Osteocyte (in vitro differentiated cells): Measurements from ENCODE around the gene RAD51B. TPM values are rescaled to one million over a fixed set of nuclear protein-coding genes. Genes with fewer than 3 reads are reported as not detected.

Experiments
- DNase-seq: peaks from one replicate; pipeline ENCODE4 v3.0.0; 2021; ENCODE audit warnings: mixed read lengths; ENCODE audit not compliant: unreplicated experiment; ENCODE audit errors: extremely low spot score
- H3K27ac Mint-ChIP-seq: one replicate; pipeline ENCODE4 v1.8.0; 2021; ENCODE audit warnings: mild to moderate bottlenecking, mixed read lengths; ENCODE audit not compliant: unreplicated experiment
- H3K27me3 Mint-ChIP-seq: one replicate; pipeline ENCODE4 v1.8.0; 2021; ENCODE audit warnings: mixed read lengths; ENCODE audit not compliant: unreplicated experiment
- H3K36me3 Mint-ChIP-seq: one replicate; pipeline ENCODE4 v1.8.0; 2021; ENCODE audit warnings: mixed read lengths; ENCODE audit not compliant: unreplicated experiment
- H3K4me1 Mint-ChIP-seq: one replicate; pipeline ENCODE4 v1.8.0; 2021; ENCODE audit warnings: mixed read lengths; ENCODE audit not compliant: unreplicated experiment
- H3K4me3 Mint-ChIP-seq: one replicate; pipeline ENCODE4 v1.8.0; 2021; ENCODE audit warnings: mild to moderate bottlenecking, moderate library complexity, mixed read lengths; ENCODE audit not compliant: unreplicated experiment
- H3K9me3 Mint-ChIP-seq: one replicate; pipeline ENCODE4 v1.8.0; 2021; ENCODE audit warnings: mixed read lengths; ENCODE audit not compliant: unreplicated experiment
- total RNA-seq: library from RNA; stranded (reverse); gene quantifications from 2 replicates; pipeline ENCODE4 v1.2.1, GENCODE V29; 2021
- TF ChIP-seq, protein P1 (sequence below): fragments of 200-600 bp; sonication (generic); IDR thresholded peaks from 2 replicates; pipeline ENCODE4 v1.5.0; 2021; ENCODE audit warnings: antibody characterized with exemption, mild to moderate bottlenecking, moderate library complexity

The RAD51B gene
- total RNA-seq, 1 donor from 2014 or later = 12.7 TPM

DNA sequence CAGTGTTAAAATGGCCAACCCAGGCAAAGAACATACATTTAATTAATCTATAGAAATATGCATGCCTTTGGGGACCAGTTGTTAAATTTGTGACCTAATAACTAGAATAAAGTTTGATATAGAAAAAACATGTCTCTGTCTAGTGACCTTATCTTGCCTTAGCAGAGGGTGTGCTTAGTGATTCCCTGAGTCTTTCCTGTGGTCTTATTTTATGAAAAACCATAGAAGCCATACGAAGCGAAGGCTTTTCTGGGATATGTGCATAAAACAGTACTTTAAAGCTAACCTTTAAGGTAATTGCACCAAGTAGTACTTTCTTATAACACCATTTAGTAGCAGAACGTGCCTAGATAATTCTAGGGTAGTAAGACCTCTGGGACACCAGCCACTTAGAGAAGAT lies 593.9 kb downstream of the RAD51B start:
- peaks cover 16% of the 10 kb centered on the region for H3K4me1 Mint-ChIP-seq
- DNase-seq = no peak
- H3K27me3 Mint-ChIP-seq = no peaks in the 10 kb centered on the region
- H3K36me3 Mint-ChIP-seq = no peaks in the 10 kb centered on the region
- TF ChIP-seq, protein P1, sequence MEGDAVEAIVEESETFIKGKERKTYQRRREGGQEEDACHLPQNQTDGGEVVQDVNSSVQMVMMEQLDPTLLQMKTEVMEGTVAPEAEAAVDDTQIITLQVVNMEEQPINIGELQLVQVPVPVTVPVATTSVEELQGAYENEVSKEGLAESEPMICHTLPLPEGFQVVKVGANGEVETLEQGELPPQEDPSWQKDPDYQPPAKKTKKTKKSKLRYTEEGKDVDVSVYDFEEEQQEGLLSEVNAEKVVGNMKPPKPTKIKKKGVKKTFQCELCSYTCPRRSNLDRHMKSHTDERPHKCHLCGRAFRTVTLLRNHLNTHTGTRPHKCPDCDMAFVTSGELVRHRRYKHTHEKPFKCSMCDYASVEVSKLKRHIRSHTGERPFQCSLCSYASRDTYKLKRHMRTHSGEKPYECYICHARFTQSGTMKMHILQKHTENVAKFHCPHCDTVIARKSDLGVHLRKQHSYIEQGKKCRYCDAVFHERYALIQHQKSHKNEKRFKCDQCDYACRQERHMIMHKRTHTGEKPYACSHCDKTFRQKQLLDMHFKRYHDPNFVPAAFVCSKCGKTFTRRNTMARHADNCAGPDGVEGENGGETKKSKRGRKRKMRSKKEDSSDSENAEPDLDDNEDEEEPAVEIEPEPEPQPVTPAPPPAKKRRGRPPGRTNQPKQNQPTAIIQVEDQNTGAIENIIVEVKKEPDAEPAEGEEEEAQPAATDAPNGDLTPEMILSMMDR = no peak
- no peak overlapping the region for H3K4me3 Mint-ChIP-seq
- no peak overlapping the region for H3K27ac Mint-ChIP-seq
- H3K9me3 Mint-ChIP-seq = no peaks in the 10 kb centered on the region

DNA sequence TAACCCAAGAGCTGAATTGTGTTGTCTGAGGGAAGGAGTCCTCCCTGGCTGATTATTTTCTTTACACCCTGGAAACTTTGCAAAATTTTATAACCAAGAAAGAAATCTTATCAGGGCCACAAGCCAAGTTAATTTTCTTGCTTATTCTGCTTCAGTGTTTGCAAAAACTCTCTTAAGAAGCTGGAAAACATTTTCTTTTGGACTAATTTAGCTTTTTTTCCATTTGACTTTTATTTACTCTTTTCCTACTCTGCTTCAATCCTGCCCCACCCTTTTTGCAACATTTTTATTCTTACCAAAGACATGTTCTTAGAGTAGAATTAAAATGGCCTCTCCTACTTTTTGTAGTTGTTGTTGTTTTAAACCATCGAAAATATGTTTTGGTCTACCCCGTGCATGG lies 594.5 kb downstream of the RAD51B start:
- Mint-ChIP-seq H3K27ac (no peak overlapping the region), H3K4me3 (no peak overlapping the region), H3K4me1 (peaks cover 13% of the 10 kb centered on the region), H3K27me3 (no peaks in the 10 kb centered on the region), H3K36me3 (no peaks in the 10 kb centered on the region), H3K9me3 (no peaks in the 10 kb centered on the region)
- DNase-seq = no peak
- TF ChIP-seq, protein P1 = no peak

DNA sequence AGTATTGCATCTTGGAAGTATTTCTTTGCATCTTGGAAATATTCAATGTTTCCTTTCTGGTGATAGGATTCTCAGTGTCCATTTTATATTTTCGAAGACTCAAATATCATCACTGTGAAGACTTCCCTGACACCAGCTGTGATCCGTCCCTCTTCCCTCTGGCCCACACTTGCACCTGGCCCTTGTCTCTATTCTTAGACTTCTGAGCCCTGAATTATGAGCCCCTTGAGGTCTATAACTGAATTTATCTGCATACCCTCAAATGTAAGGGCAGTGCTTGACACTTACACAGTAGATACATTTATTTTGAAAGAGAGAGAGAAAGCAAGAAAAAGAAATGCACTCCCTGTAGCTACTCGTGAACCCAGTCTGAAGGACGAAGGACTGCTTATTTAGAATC lies 596.6 kb downstream of the RAD51B start:
- no peak for DNase-seq
- H3K9me3 Mint-ChIP-seq = no peaks in the 10 kb centered on the region
- H3K27me3 Mint-ChIP-seq = no peaks in the 10 kb centered on the region
- H3K36me3 Mint-ChIP-seq = no peaks in the 10 kb centered on the region
- TF ChIP-seq, protein P1 = no peak
- H3K4me3 Mint-ChIP-seq = no peak overlapping the region
- H3K27ac Mint-ChIP-seq = no peak overlapping the region
- peaks cover 8% of the 10 kb centered on the region for H3K4me1 Mint-ChIP-seq

DNA sequence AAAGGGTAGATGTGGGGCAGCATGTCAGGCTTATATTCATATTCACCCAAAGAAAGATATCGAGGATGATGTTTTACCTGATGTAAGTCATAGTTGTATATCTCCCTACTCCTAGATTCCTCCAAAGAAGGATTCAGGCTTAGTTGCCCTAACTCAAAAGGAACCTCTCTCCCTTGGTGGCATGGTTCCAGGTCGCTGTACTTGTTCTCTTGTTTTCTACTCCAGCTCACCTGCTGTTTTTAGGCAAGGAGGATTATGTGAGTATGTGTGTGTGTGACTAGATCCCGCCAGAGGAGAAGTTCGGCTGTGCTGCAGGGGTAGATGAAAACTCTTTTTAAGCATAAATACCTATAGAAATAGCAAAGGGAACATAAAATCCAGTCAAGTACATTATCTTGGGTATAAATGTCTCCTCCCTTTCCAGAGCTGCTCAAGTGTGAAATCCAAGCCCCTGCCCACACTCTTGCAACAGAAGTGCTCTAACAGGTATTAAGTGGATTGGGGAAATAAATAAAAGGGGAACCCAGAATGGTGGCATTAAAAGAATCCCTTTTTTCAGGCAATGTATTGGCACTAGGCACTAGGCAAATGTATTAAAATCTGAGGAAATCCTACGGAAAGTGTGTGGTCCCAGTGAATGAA lies 597.6 kb downstream of the RAD51B start:
- no peaks in the 10 kb centered on the region for H3K36me3 Mint-ChIP-seq
- TF ChIP-seq, protein P1 = no peak
- H3K9me3 Mint-ChIP-seq = no peaks in the 10 kb centered on the region
- H3K27me3 Mint-ChIP-seq = no peaks in the 10 kb centered on the region
- H3K4me3 Mint-ChIP-seq = no peak overlapping the region
- no peak overlapping the region for H3K27ac Mint-ChIP-seq
- peaks cover 8% of the 10 kb centered on the region for H3K4me1 Mint-ChIP-seq
- no peak for DNase-seq

DNA sequence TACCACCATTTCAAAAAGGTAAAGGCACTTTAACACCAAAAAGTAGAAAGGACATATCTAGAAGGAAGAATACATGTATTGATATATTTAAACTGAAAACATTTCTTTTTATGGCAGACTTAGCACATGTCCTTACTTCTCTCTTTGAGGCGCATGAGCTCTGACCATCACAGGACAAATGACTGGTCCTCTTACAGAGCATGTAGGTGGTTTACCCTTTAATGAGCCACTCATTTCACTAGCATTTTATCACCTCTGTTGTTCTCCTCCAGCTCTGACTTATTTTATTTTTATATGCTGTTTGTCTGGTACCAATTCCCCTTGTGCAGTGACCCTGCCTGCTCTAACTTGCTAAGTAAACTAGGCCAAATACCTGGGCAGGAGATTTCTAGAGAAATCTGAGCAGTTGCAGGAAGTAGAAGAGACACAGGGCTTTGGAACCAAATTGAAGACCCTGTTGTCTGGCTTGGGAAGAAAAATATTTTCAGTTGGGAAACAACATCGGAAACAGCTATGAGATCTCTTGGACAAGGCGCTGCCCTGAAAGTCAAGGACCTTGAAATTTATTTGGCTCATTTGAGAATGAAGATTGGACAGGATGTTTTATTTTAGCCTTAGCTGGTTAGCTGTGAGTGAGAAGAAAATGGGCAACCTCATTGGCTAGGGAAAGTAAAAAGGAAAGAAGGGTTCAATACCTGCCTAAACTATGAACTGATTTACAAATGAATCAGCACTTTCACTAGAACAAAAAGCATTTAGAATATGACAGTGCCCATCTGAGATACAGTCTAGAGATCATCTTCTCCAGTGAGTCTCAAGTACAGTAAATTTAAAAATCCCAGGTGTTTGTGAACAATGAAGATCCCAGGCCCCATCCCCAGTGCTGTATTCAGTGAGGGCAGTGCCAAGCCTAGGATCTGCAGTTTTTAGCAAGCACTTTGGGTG lies 598.9 kb downstream of the RAD51B start:
- Mint-ChIP-seq H3K36me3 (peaks cover 2% of the 10 kb centered on the region), H3K4me3 (no peak overlapping the region), H3K9me3 (no peaks in the 10 kb centered on the region), H3K4me1 (peaks cover 8% of the 10 kb centered on the region), H3K27me3 (no peaks in the 10 kb centered on the region), H3K27ac (no peak overlapping the region)
- DNase-seq = no peak
- TF ChIP-seq, protein P1 = no peak
